K562 (cell line): Measurements from ENCODE around the gene ATP2A2. TPM values are rescaled to one million over a fixed set of nuclear protein-coding genes. Genes with fewer than 3 reads are reported as not detected.

Source experiments
- FOXA1 ChIP-seq: fragments of 450-650 bp; IDR thresholded peaks from 2 replicates; pipeline ENCODE4 v1.6.1; 2016; ENCODE audit warnings: mild to moderate bottlenecking, borderline replicate concordance
- FUS ChIP-seq: fragments of 200-400 bp; formaldehyde crosslinking; optimal IDR thresholded peaks from 2 replicates; pipeline ENCODE3; 2017; ENCODE audit warnings: low read depth, low read length
- HDAC8 ChIP-seq: fragments of 450-650 bp; IDR thresholded peaks from 2 replicates; pipeline ENCODE4 v1.6.1; 2016; ENCODE audit warnings: mild to moderate bottlenecking, missing genetic modification characterization, moderate library complexity, missing compliant biosample characterization
- HNRNPLL ChIP-seq: fragments of 200-400 bp; formaldehyde crosslinking; IDR thresholded peaks from 2 replicates; pipeline ENCODE4 v1.6.1; 2017; ENCODE audit warnings: low read length, low read depth, mild to moderate bottlenecking; ENCODE audit not compliant: poor library complexity, severe bottlenecking
- KAT8 ChIP-seq: fragments of 450-650 bp; IDR thresholded peaks from 2 replicates; pipeline ENCODE4 v1.6.1; 2016; ENCODE audit warnings: low read depth, mild to moderate bottlenecking
- KDM5B ChIP-seq: fragments of 200-600 bp; sonication (generic); IDR thresholded peaks from 2 replicates; pipeline ENCODE4 v1.6.1; 2012; ENCODE audit warnings: low read depth, mild to moderate bottlenecking, moderate library complexity, low read length, control low read depth, inconsistent platforms; ENCODE audit not compliant: insufficient replicate concordance
- KLF1 ChIP-seq: fragments of 450-650 bp; IDR thresholded peaks from 2 replicates; pipeline ENCODE4 v1.6.1; 2016; ENCODE audit warnings: missing genetic modification characterization, missing compliant biosample characterization
- MEIS2 ChIP-seq: fragments of 450-650 bp; IDR thresholded peaks from 2 replicates; pipeline ENCODE4 v1.6.1; 2014; ENCODE audit warnings: mild to moderate bottlenecking; ENCODE audit not compliant: partially characterized antibody
- NELFE ChIP-seq: IDR thresholded peaks from 2 replicates; pipeline ENCODE4 v1.6.1; 2011; ENCODE audit warnings: mild to moderate bottlenecking; ENCODE audit not compliant: insufficient read depth, insufficient read length
- SP1 ChIP-seq: sonication (generic); formaldehyde crosslinking; IDR thresholded peaks from 2 replicates; pipeline ENCODE4 v1.8.1; 2022; ENCODE audit warnings: mild to moderate bottlenecking, missing genetic modification reagents
- SP2 ChIP-seq: IDR thresholded peaks from 2 replicates; pipeline ENCODE4 v1.6.1; 2011; ENCODE audit warnings: mild to moderate bottlenecking, low read depth, low read length, moderate library complexity; ENCODE audit not compliant: poor library complexity, severe bottlenecking; ENCODE audit errors: extremely low read depth
- SREBF2 ChIP-seq: sonication (generic); formaldehyde crosslinking; IDR thresholded peaks from 2 replicates; pipeline ENCODE4 v1.4.0; 2020; ENCODE audit warnings: mild to moderate bottlenecking, missing genetic modification reagents
- STAG1 ChIP-seq: sonication (generic); formaldehyde crosslinking; IDR thresholded peaks from 2 replicates; pipeline ENCODE4 v1.5.0; 2020; ENCODE audit warnings: missing genetic modification reagents, borderline replicate concordance
- ZFX ChIP-seq: sonication (generic); formaldehyde crosslinking; IDR thresholded peaks from 2 replicates; pipeline ENCODE4 v1.8.0; 2022; ENCODE audit warnings: mild to moderate bottlenecking, missing genetic modification reagents, moderate library complexity
- ZNF165 ChIP-seq: fragments of 250-450 bp; sonication (Bioruptor Pico); IDR thresholded peaks from 2 replicates; pipeline ENCODE4 v1.4.0; 2020; ENCODE audit warnings: borderline replicate concordance
- ZNF239 ChIP-seq: fragments of 250-450 bp; sonication (Bioruptor Pico); IDR thresholded peaks from 2 replicates; pipeline ENCODE4 v1.4.0; 2020; ENCODE audit warnings: mild to moderate bottlenecking
- polyA plus RNA-seq, 8 experiments: library from polyadenylated mRNA; depleted of rRNA in 4 of 8; stranded (reverse) in 5 of 8; unstranded in 3 of 8; fragments of >200 nt; fragmentation: Nextera tagmentation in 2 of 8; fragmentation: Illumina TruSeq in 1 of 8; extraction: Ambion mirVana in 2 of 8; extraction: Trizol in 1 of 8; gene quantifications; 2 replicates each; pipeline versions ENCODE4 v1.2.1 to v1.2.3, GENCODE V29; 2011 to 2014; ENCODE audit warnings: inconsistent platforms in 1 of 8, missing spikeins in 1 of 8
- total RNA-seq, 7 experiments: library from RNA; depleted of rRNA in 6 of 7; stranded (reverse); fragments of >200 nt in 6 of 7; fragmentation: Illumina TruSeq in 2 of 7; extraction: Trizol in 2 of 7; gene quantifications; 2 replicates each; pipeline versions ENCODE4 v1.2.1 to v1.2.3, GENCODE V29; 2011 to 2021; ENCODE audit warnings: low replicate concordance in 1 of 7
- TF ChIP-seq, protein P1 (sequence below): fragments of 250-450 bp; sonication (Bioruptor Pico); IDR thresholded peaks from 2 replicates; pipeline ENCODE4 v1.8.0; 2022; ENCODE audit warnings: moderate library complexity, mild to moderate bottlenecking, inconsistent platforms
- TF ChIP-seq, protein P2 (sequence below): fragments of 250-450 bp; sonication (Bioruptor Pico); IDR thresholded peaks from 2 replicates; pipeline ENCODE4 v1.4.0; 2020
- TF ChIP-seq, protein P3 (sequence below): fragments of 450-650 bp; IDR thresholded peaks from 2 replicates; pipeline ENCODE4 v1.6.1; 2017; ENCODE audit warnings: mild to moderate bottlenecking, moderate library complexity
- TF ChIP-seq, protein P4 (sequence below): IDR thresholded peaks from 3 replicates; pipeline ENCODE4 v1.6.1; 2011; ENCODE audit warnings: borderline replicate concordance, mild to moderate bottlenecking; ENCODE audit not compliant: insufficient read length, insufficient read depth
- TF ChIP-seq, protein P5 (sequence below): fragments of 150-350 bp; conservative IDR thresholded peaks from 2 replicates; pipeline ENCODE4 v1.6.1; 2014; ENCODE audit warnings: low read length

ATP2A2 gene
- total and polyA plus RNA-seq, 9 of the 15 experiments (the other 6 are each of a cell fraction or from before 2014, with no cell fraction given): 5.2 to 205 (median 51.6) TPM

DNA sequence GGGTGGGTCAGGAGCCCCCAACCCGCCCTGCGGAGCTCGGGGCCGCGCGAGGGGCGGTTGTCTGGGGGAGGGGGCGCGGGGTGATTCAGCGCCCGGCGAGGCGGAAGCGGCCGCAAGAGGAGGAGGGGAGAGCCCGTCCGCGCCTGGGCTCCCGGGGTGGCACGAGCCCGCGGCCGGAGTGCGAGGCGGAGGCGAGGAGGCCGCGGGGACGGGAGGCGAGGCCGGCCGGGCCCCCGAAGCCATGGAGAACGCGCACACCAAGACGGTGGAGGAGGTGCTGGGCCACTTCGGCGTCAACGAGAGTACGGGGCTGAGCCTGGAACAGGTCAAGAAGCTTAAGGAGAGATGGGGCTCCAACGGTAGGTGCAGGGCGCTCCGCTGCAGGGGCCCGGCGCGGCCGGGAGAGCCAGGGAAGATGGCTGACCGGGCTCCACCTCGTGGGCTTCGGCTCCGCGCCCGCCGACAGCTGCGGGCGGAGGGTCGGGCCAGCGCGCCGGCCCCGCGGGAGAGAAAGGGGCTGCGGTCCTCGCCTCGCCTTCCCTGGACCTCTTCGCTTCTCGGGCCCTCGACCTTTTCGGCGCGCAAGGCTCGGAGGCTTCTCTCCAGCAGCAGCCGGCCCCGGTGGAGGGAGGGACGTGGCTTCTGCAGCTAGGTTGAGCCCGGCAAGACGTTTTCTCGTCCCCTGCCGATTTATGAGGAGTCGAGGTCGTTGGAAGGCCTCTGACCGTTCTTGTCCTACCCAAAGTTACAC, 677 bp downstream of the ATP2A2 start (continued):
- TF ChIP-seq SP1 (CRISPR knock-in tag) (peak; percentile 66; the same call in 1 of the 2 replicates), HNRNPLL (peak; percentile 10), KAT8 (no peak), FOXA1 (no peak), KDM5B (no peak), KLF1 (tag) (no peak), SREBF2 (CRISPR knock-in tag) (no peak), ZNF165 (CRISPR knock-in tag) (no peak), HDAC8 (tag) (peak; percentile 34; the same call in 1 of the 2 replicates), ZNF239 (CRISPR knock-in tag) (no peak), FUS (peak; percentile 65), NELFE (no peak), ZFX (CRISPR knock-in tag) (peak; percentile 88), STAG1 (CRISPR knock-in tag) (0 out of 2 replicates have a peak, but pooled peaks have one; percentile 23), SP2 (no peak), MEIS2 (no peak)
- TF ChIP-seq, protein P1, sequence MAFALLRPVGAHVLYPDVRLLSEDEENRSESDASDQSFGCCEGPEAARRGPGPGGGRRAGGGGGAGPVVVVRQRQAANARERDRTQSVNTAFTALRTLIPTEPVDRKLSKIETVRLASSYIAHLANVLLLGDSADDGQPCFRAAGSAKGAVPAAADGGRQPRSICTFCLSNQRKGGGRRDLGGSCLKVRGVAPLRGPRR (CRISPR knock-in tag): no peak
- TF ChIP-seq, protein P2, sequence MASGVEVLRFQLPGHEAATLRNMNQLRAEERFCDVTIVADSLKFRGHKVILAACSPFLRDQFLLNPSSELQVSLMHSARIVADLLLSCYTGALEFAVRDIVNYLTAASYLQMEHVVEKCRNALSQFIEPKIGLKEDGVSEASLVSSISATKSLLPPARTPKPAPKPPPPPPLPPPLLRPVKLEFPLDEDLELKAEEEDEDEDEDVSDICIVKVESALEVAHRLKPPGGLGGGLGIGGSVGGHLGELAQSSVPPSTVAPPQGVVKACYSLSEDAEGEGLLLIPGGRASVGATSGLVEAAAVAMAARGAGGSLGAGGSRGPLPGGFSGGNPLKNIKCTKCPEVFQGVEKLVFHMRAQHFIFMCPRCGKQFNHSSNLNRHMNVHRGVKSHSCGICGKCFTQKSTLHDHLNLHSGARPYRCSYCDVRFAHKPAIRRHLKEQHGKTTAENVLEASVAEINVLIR (CRISPR knock-in tag): 0 out of 2 replicates have a peak, but pooled peaks have one; percentile 14
- TF ChIP-seq, protein P3, sequence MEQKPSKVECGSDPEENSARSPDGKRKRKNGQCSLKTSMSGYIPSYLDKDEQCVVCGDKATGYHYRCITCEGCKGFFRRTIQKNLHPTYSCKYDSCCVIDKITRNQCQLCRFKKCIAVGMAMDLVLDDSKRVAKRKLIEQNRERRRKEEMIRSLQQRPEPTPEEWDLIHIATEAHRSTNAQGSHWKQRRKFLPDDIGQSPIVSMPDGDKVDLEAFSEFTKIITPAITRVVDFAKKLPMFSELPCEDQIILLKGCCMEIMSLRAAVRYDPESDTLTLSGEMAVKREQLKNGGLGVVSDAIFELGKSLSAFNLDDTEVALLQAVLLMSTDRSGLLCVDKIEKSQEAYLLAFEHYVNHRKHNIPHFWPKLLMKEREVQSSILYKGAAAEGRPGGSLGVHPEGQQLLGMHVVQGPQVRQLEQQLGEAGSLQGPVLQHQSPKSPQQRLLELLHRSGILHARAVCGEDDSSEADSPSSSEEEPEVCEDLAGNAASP: no peak
- TF ChIP-seq, protein P4, sequence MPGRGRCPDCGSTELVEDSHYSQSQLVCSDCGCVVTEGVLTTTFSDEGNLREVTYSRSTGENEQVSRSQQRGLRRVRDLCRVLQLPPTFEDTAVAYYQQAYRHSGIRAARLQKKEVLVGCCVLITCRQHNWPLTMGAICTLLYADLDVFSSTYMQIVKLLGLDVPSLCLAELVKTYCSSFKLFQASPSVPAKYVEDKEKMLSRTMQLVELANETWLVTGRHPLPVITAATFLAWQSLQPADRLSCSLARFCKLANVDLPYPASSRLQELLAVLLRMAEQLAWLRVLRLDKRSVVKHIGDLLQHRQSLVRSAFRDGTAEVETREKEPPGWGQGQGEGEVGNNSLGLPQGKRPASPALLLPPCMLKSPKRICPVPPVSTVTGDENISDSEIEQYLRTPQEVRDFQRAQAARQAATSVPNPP: no peak
- TF ChIP-seq, protein P5, sequence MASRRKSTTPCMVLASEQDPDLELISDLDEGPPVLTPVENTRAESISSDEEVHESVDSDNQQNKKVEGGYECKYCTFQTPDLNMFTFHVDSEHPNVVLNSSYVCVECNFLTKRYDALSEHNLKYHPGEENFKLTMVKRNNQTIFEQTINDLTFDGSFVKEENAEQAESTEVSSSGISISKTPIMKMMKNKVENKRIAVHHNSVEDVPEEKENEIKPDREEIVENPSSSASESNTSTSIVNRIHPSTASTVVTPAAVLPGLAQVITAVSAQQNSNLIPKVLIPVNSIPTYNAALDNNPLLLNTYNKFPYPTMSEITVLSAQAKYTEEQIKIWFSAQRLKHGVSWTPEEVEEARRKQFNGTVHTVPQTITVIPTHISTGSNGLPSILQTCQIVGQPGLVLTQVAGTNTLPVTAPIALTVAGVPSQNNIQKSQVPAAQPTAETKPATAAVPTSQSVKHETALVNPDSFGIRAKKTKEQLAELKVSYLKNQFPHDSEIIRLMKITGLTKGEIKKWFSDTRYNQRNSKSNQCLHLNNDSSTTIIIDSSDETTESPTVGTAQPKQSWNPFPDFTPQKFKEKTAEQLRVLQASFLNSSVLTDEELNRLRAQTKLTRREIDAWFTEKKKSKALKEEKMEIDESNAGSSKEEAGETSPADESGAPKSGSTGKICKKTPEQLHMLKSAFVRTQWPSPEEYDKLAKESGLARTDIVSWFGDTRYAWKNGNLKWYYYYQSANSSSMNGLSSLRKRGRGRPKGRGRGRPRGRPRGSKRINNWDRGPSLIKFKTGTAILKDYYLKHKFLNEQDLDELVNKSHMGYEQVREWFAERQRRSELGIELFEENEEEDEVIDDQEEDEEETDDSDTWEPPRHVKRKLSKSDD: no peak
